Testis (tissue), 3 donors: ENCODE results near the gene TRMT112. TPM values are rescaled to one million over a fixed set of nuclear protein-coding genes. Genes with fewer than 3 reads are reported as not detected.
"Not testable (repeated sequence)": the region's sequence is repeated elsewhere in the genome, so short reads cannot be mapped to it uniquely, and the experiment has no call there.

Experiments
- DNase-seq: peaks from one replicate; pipeline ENCODE4 v3.0.0-alpha.2; 2019
- H3K27ac ChIP-seq, 2 donors: fragments of 200-600 bp; sonication (generic); one replicate each; pipeline ENCODE4 v1.5.1; 2019
- H3K27me3 ChIP-seq: fragments of 200-600 bp; sonication (generic); one replicate; pipeline ENCODE4 v1.5.1; 2019
- H3K36me3 ChIP-seq: fragments of 200-600 bp; sonication (generic); one replicate; pipeline ENCODE4 v1.5.1; 2017; ENCODE audit warnings: low read depth; ENCODE audit errors: missing control alignments
- H3K4me1 ChIP-seq: fragments of 200-600 bp; sonication (generic); one replicate; pipeline ENCODE4 v1.5.1; 2019
- H3K4me3 ChIP-seq, 2 donors: fragments of 200-600 bp; sonication (generic); one replicate each; pipeline ENCODE4 v1.5.1; 2017 to 2019
- H3K9me3 ChIP-seq: fragments of 200-600 bp; sonication (generic); one replicate; pipeline ENCODE4 v1.5.1; 2017
- CTCF ChIP-seq, 3 experiments: fragments of 450-650 bp in 2 of 3; fragments of 200-600 bp in 1 of 3; sonication (generic) in 1 of 3; IDR thresholded peaks; one replicate each; pipeline ENCODE4 v1.5.1; 2016 to 2019; ENCODE audit warnings: antibody characterized with exemption in 3 of 3, mild to moderate bottlenecking in 2 of 3, moderate library complexity in 1 of 3
- POLR2A ChIP-seq: fragments of 450-650 bp; IDR thresholded peaks from one replicate; pipeline ENCODE4 v1.6.1; 2017; ENCODE audit warnings: antibody characterized with exemption, mild to moderate bottlenecking, moderate library complexity
- WGBS, 2 donors: methylation state at CpG; one replicate each; pipeline ENCODE4 v1.1.5; 2018; 5-methylcytosine and 5-hydroxymethylcytosine counted together
- intact Hi-C: fragments of 100-400 bp; cut with DNase I; formaldehyde crosslinking; loops from one replicate; pipeline ENCODE4 v1.15.1; 2023; ENCODE audit warnings: low total_unique reads
- polyA plus RNA-seq: library from polyadenylated mRNA; stranded (reverse); fragments of 350-450 nt; fragmentation: Illumina TruSeq; extraction: RNeasy Lipid Tissue Mini Kit (QIAGEN cat#74804); gene quantifications from one replicate; pipeline ENCODE4 v1.2.3, GENCODE V29; 2014; ENCODE audit warnings: low read depth, low replicate concordance; ENCODE audit not compliant: insufficient read depth
- total RNA-seq, 2 donors: library from RNA; depleted of rRNA; stranded (reverse); fragments of >200 nt; gene quantifications; one replicate each; pipeline ENCODE4 v1.2.3, GENCODE V29; 2016

The TRMT112 gene
- total and polyA plus RNA-seq, 3 donors from 2014 or later, result 275 to 340 (median 303) TPM

DNA sequence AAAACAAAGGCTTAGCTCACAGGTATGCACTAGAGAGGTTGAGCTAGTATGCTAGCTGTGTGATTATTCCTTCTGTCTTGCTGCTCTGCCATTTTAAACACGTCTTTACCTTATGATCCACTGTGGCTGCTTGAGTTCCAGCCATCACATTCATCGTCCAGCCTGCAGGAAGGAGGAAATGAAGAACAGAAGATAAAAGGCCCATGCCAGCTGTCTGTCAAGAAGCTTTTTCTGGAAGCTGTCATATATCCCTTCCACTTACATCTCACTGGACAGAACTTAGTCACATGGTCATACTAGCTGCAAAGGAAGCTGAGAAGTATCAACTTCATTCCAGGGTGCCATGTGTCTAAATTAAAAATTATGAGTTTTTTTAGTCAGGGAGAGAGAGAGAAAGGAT lies 10.0 kb upstream of the TRMT112 start:
- intact Hi-C loops, result no loop called here

GRCh38 chr11:64324692-64325469 lies 7.5 kb upstream of the TRMT112 start:
- H3K9me3 ChIP-seq, result no peaks in the 10 kb centered on the region
- peaks cover 10% of the 10 kb centered on the region for H3K4me1 ChIP-seq
- H3K4me3 ChIP-seq, result no peak overlapping the region
- DNase-seq, result no peak
- TF ChIP-seq POLR2A (no peak), CTCF (IDR thresholded peaks at IDR 0.05) (no peak)
- no peaks in the 10 kb centered on the region for H3K27me3 ChIP-seq
- no peaks in the 10 kb centered on the region for H3K36me3 ChIP-seq
- H3K27ac ChIP-seq, result no peak overlapping the region
- 89 to 93% methylated on average over 11 of the region's 11 CpGs for WGBS, 2 donors
- intact Hi-C loops, result no loop called here

More for the DNA sequence above, 10.0 kb upstream of the TRMT112 start:
- no peak overlapping the region for H3K4me3 ChIP-seq
- H3K4me1 ChIP-seq, result peaks cover 17% of the 10 kb centered on the region
- no peaks in the 10 kb centered on the region for H3K9me3 ChIP-seq
- TF ChIP-seq POLR2A (no peak), CTCF (IDR thresholded peaks at IDR 0.05) (no peak)
- no peak overlapping the region for H3K27ac ChIP-seq
- 96% methylated on average over 2 of the region's 2 CpGs for WGBS, 2 donors
- no peaks in the 10 kb centered on the region for H3K27me3 ChIP-seq
- no peaks in the 10 kb centered on the region for H3K36me3 ChIP-seq
- DNase-seq, result no peak

DNA sequence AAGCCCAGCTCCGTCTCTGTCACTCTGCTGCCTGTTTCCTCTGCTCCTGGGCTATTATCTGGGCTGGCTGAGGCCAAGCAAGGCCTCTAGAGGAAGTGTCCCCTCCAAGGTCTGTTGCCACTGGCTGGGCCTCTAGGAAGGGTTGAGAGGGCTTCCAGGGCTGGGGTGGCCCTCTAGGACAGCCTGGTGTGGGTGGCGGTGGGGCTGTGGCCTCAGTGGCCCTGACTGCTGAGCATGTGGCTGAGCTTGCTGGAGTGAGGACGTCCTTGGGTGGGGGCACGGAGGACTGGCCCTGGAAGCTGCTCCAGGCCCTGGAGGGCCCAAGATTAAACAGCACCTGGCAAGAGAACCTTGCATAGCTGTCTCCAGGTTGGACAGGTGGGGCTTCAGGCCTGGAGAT lies 6.6 kb upstream of the TRMT112 start:
- DNase-seq, H3K27me3 ChIP-seq, H3K36me3 ChIP-seq, H3K4me3 ChIP-seq, H3K27ac ChIP-seq, H3K9me3 ChIP-seq, intact Hi-C loops, H3K4me1 ChIP-seq: not testable (repeated sequence)
- WGBS, 2 donors, result 85 to 100% methylated on average over 2 to 4 of the region's 4 CpGs

DNA sequence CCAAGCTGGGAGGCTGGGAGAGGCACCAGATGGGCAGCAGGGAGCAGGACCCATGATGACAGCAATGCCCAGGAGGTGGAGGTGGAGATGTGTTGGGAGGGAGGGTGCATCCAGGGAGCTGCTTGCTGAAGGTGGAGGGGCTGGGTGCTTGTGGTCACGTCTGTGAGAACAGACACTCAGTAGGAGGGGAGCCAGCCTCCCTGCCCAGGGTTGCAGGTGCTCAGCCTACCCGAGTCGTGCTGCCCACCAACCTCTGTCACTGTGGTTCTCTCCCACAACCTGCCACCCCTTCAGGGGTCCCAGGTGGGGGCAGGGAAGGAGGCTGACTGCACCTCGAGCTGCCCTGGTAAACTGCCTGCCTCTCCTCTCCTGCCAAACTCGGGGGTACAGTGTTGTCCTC lies 6.0 kb upstream of the TRMT112 start:
- TF ChIP-seq POLR2A (no peak), CTCF (IDR thresholded peaks at IDR 0.05) (no peak)
- no peak overlapping the region for H3K27ac ChIP-seq
- intact Hi-C loops, result no loop called here

DNA sequence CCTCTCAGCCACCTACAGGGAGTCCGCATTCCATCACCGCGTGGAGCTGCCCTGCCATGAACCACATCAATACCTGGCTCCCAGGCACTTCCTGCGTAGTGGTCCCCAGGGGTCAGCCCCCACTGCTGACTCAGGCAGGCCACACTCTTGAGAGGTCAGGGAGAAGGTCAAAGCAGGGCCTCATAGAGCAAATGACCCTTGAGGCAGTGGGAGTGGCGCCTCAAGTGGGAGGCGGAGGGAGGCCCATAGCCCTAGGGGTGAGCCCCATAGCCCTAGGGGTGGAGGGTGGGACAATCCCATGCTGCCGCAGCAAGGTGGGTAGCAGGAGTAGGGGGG lies 5.5 kb upstream of the TRMT112 start:
- TF ChIP-seq CTCF (IDR thresholded peaks at IDR 0.05), result no peak
- no peak for TF ChIP-seq POLR2A
- Histone ChIP-seq H3K4me3 (no peak overlapping the region), H3K9me3 (no peaks in the 10 kb centered on the region), H3K36me3 (no peaks in the 10 kb centered on the region), H3K27ac (no peak overlapping the region), H3K27me3 (no peaks in the 10 kb centered on the region), H3K4me1 (peaks cover 9% of the 10 kb centered on the region)
- no peak for DNase-seq
- intact Hi-C loops, result no loop called here
- WGBS, 2 donors, result 84 to 88% methylated on average over 5 to 7 of the region's 7 CpGs

More for the DNA sequence above, 6.0 kb upstream of the TRMT112 start:
- no peaks in the 10 kb centered on the region for H3K36me3 ChIP-seq
- no peak for DNase-seq
- 77 to 84% methylated on average over 2 to 5 of the region's 5 CpGs for WGBS, 2 donors
- no peaks in the 10 kb centered on the region for H3K9me3 ChIP-seq
- no peak overlapping the region for H3K4me3 ChIP-seq
- H3K27me3 ChIP-seq, result no peaks in the 10 kb centered on the region
- peaks cover 9% of the 10 kb centered on the region for H3K4me1 ChIP-seq
